ENCODE results near the gene MMADHC.

The MMADHC gene

GRCh38 chr2:149561309-149561926 lies 26.2 kb downstream of the MMADHC start:
- DNase-seq, result no peak

GRCh38 chr2:149559341-149560068 lies 28.1 kb downstream of the MMADHC start:
- peak; percentile 15 for DNase-seq
- TF ChIP-seq, protein P1, sequence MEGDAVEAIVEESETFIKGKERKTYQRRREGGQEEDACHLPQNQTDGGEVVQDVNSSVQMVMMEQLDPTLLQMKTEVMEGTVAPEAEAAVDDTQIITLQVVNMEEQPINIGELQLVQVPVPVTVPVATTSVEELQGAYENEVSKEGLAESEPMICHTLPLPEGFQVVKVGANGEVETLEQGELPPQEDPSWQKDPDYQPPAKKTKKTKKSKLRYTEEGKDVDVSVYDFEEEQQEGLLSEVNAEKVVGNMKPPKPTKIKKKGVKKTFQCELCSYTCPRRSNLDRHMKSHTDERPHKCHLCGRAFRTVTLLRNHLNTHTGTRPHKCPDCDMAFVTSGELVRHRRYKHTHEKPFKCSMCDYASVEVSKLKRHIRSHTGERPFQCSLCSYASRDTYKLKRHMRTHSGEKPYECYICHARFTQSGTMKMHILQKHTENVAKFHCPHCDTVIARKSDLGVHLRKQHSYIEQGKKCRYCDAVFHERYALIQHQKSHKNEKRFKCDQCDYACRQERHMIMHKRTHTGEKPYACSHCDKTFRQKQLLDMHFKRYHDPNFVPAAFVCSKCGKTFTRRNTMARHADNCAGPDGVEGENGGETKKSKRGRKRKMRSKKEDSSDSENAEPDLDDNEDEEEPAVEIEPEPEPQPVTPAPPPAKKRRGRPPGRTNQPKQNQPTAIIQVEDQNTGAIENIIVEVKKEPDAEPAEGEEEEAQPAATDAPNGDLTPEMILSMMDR (IDR thresholded peaks at IDR 0.05; ENCODE audit: low read depth, low read length), result peak; percentile 30; the same call in 1 of the 2 replicates
- Histone ChIP-seq H3K9me3 (ENCODE audit: severe bottlenecking) (no peaks in the 10 kb centered on the region), H3K27ac (no peak overlapping the region), H3K27me3 (ENCODE audit: insufficient read depth, low read depth, severe bottlenecking) (no peaks in the 10 kb centered on the region), H3K4me3 (ENCODE audit: low read depth, low read length) (no peak overlapping the region), H3K36me3 (no peaks in the 10 kb centered on the region)

More at GRCh38 chr2:149561309-149561926, 26.2 kb downstream of the MMADHC start:
- Histone ChIP-seq H3K4me3 (ENCODE audit: low read depth, low read length) (no peak overlapping the region), H3K27ac (no peak overlapping the region), H3K36me3 (no peaks in the 10 kb centered on the region), H3K27me3 (ENCODE audit: insufficient read depth, low read depth, severe bottlenecking) (no peaks in the 10 kb centered on the region), H3K9me3 (ENCODE audit: severe bottlenecking) (no peaks in the 10 kb centered on the region)
- TF ChIP-seq, protein P1 (IDR thresholded peaks at IDR 0.05; ENCODE audit: low read depth, low read length), result peak; percentile 28; the same call in 1 of the 2 replicates

- Histone ChIP-seq H3K4me3 (ENCODE audit: low read depth, low read length) (no peak overlapping the region), H3K27ac (no peak overlapping the region), H3K36me3 (no peaks in the 10 kb centered on the region), H3K9me3 (ENCODE audit: severe bottlenecking) (no peaks in the 10 kb centered on the region), H3K27me3 (ENCODE audit: insufficient read depth, low read depth, severe bottlenecking) (no peaks in the 10 kb centered on the region)
- TF ChIP-seq, protein P1 (IDR thresholded peaks at IDR 0.05; ENCODE audit: low read depth, low read length), result no peak
- DNase-seq, result no peak
These were observed 31.1 kb downstream of the MMADHC start for GRCh38 chr2:149556452-149556851.

DNA sequence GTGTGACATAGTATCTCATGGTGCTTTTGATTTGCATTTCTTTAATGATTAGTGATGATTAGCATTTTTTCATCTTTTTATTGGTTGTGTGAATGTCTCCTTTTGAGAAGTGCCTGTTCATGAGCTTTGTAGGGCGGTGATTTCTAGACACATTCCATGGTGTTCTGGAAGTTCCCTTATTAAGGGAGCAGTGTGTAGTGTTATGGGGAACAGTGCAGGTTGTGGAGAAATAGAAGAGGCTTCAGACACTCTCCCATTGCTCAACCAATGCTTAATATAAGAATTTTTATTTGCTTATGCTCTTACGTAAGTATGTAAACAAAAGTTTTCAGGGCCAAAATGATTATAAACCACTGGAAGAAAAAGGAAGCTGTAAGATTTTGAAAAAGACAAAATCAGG lies 34.7 kb downstream of the MMADHC start:
- TF ChIP-seq, protein P1 (IDR thresholded peaks at IDR 0.05; ENCODE audit: low read depth, low read length), result no peak
- no peak overlapping the region for H3K27ac ChIP-seq
- H3K27me3 ChIP-seq (ENCODE audit: insufficient read depth, low read depth, severe bottlenecking), result no peaks in the 10 kb centered on the region
- H3K9me3 ChIP-seq (ENCODE audit: severe bottlenecking), result no peaks in the 10 kb centered on the region
- no peaks in the 10 kb centered on the region for H3K36me3 ChIP-seq
- no peak for DNase-seq
- H3K4me3 ChIP-seq (ENCODE audit: low read depth, low read length), result no peak overlapping the region

GRCh38 chr2:149552226-149552625 lies 35.3 kb downstream of the MMADHC start:
- DNase-seq, result no peak
- H3K9me3 ChIP-seq (ENCODE audit: severe bottlenecking), result no peaks in the 10 kb centered on the region
- no peak overlapping the region for H3K4me3 ChIP-seq (ENCODE audit: low read depth, low read length)
- H3K36me3 ChIP-seq, result no peaks in the 10 kb centered on the region
- no peaks in the 10 kb centered on the region for H3K27me3 ChIP-seq (ENCODE audit: insufficient read depth, low read depth, severe bottlenecking)
- TF ChIP-seq, protein P1 (IDR thresholded peaks at IDR 0.05; ENCODE audit: low read depth, low read length), result no peak
- no peak overlapping the region for H3K27ac ChIP-seq
